ENCODE data around the gene TST.

TST gene

GRCh38 chr22:37045958-37046357, 26.7 kb upstream of the TST start:
- TF ChIP-seq TAF1 (IDR thresholded peaks at IDR 0.05; ENCODE audit: borderline replicate concordance, insufficient read depth, low read length) (no peak), FOXP2 (optimal IDR thresholded peaks at IDR 0.05; ENCODE audit: borderline replicate concordance, extremely low read depth, extremely low read length, insufficient read depth) (no peak), POLR2AphosphoS5 (IDR thresholded peaks at IDR 0.05; ENCODE audit: low read depth, low read length) (no peak), SIN3A (IDR thresholded peaks at IDR 0.05; ENCODE audit: borderline replicate concordance, insufficient read depth, low read length) (no peak), REST (IDR thresholded peaks at IDR 0.05; ENCODE audit: insufficient read depth in 1 of 2, low read depth in 2 of 2, low read length in 2 of 2) (no peak)

GRCh38 chr22:37044634-37045625, 25.7 kb upstream of the TST start:
- TF ChIP-seq TAF1 (IDR thresholded peaks at IDR 0.05; ENCODE audit: borderline replicate concordance, insufficient read depth, low read length) = no peak

- no peak for TF ChIP-seq FOXP2 (optimal IDR thresholded peaks at IDR 0.05; ENCODE audit: borderline replicate concordance, extremely low read depth, extremely low read length, insufficient read depth)
- no peak for TF ChIP-seq TAF1 (IDR thresholded peaks at IDR 0.05; ENCODE audit: borderline replicate concordance, insufficient read depth, low read length)
- TF ChIP-seq SIN3A (IDR thresholded peaks at IDR 0.05; ENCODE audit: borderline replicate concordance, insufficient read depth, low read length) = no peak
- no peak for TF ChIP-seq REST (IDR thresholded peaks at IDR 0.05; ENCODE audit: insufficient read depth in 1 of 2, low read depth in 2 of 2, low read length in 2 of 2)
- no peak for TF ChIP-seq POLR2AphosphoS5 (IDR thresholded peaks at IDR 0.05; ENCODE audit: low read depth, low read length)
These were observed 24.7 kb upstream of the TST start for GRCh38 chr22:37043828-37044538.

- TF ChIP-seq SIN3A (IDR thresholded peaks at IDR 0.05; ENCODE audit: borderline replicate concordance, insufficient read depth, low read length) (no peak), FOXP2 (optimal IDR thresholded peaks at IDR 0.05; ENCODE audit: borderline replicate concordance, extremely low read depth, extremely low read length, insufficient read depth) (no peak), TAF1 (IDR thresholded peaks at IDR 0.05; ENCODE audit: borderline replicate concordance, insufficient read depth, low read length) (no peak), REST (IDR thresholded peaks at IDR 0.05; ENCODE audit: insufficient read depth in 1 of 2, low read depth in 2 of 2, low read length in 2 of 2) (no peak), POLR2AphosphoS5 (IDR thresholded peaks at IDR 0.05; ENCODE audit: low read depth, low read length) (no peak)
These were observed 24.1 kb upstream of the TST start for GRCh38 chr22:37043209-37043827.

- TF ChIP-seq SIN3A (IDR thresholded peaks at IDR 0.05; ENCODE audit: borderline replicate concordance, insufficient read depth, low read length) = no peak
- no peak for TF ChIP-seq FOXP2 (optimal IDR thresholded peaks at IDR 0.05; ENCODE audit: borderline replicate concordance, extremely low read depth, extremely low read length, insufficient read depth)
- no peak for TF ChIP-seq POLR2AphosphoS5 (IDR thresholded peaks at IDR 0.05; ENCODE audit: low read depth, low read length)
- no peak for TF ChIP-seq REST (IDR thresholded peaks at IDR 0.05; ENCODE audit: insufficient read depth in 1 of 2, low read depth in 2 of 2, low read length in 2 of 2)
- no peak for TF ChIP-seq TAF1 (IDR thresholded peaks at IDR 0.05; ENCODE audit: borderline replicate concordance, insufficient read depth, low read length)
These were observed 20.2 kb upstream of the TST start for GRCh38 chr22:37039466-37039865.
